A549 (cell line): Measurements from ENCODE around the gene SURF2.

Experiments
- CHD4 ChIP-seq: fragments of 200-600 bp; sonication (generic); IDR thresholded peaks from 2 replicates; pipeline ENCODE4 v1.6.1; 2016; ENCODE audit warnings: antibody characterized with exemption, mild to moderate bottlenecking, borderline replicate concordance
- HMGXB4 ChIP-seq: fragments of 250-450 bp; sonication (Bioruptor Pico); IDR thresholded peaks from 2 replicates; pipeline ENCODE4 v1.5.0; 2021; ENCODE audit warnings: mild to moderate bottlenecking, moderate library complexity, borderline replicate concordance
- NR3C1 ChIP-seq: fragments of >200 bp; sonication (Bioruptor Twin); formaldehyde crosslinking; IDR thresholded peaks from 3 replicates; pipeline ENCODE4 v1.6.1; 2017
- POLR2A ChIP-seq: IDR thresholded peaks from 2 replicates; pipeline ENCODE4 v1.6.1; 2012; ENCODE audit warnings: mild to moderate bottlenecking, low read length
- RNF2 ChIP-seq: fragments of 200-600 bp; sonication (generic); IDR thresholded peaks from 2 replicates; pipeline ENCODE4 v1.6.1; 2016; ENCODE audit warnings: low read depth, mild to moderate bottlenecking, antibody characterized with exemption, moderate library complexity, borderline replicate concordance
- USF2 ChIP-seq: fragments of 450-650 bp; IDR thresholded peaks from 2 replicates; pipeline ENCODE4 v1.6.1; 2014; ENCODE audit warnings: antibody characterized with exemption

- TF ChIP-seq HMGXB4 (CRISPR knock-in tag) (no peak), NR3C1 (no peak), USF2 (no peak), RNF2 (no peak), POLR2A (no peak), CHD4 (no peak)
These were observed 14.8 kb upstream of the SURF2 start for GRCh38 chr9:133341369-133342068.
